Activated T-helper 2 cell treated with anti-CD3 and anti-CD28 coated beads, Interferon-gamma antibody, Interleukin-2, Interleukin-4, amounts not matched to agents 10 μg/mL and 5 μg/mL and 100 μg/mL, durations not matched to agents 14 hours and 24 hours and 36 hours (primary cell): ENCODE data around the gene STAB2. TPM values are rescaled to one million over a fixed set of nuclear protein-coding genes. Genes with fewer than 3 reads are reported as not detected.
"Not testable (repeated sequence)": the region's sequence is repeated elsewhere in the genome, so short reads cannot be mapped to it uniquely, and the experiment has no call there.

Experiments
- DNase-seq: peaks from one replicate; pipeline ENCODE4 v3.0.0; 2021; ENCODE audit warnings: low spot score
- H3K27ac Mint-ChIP-seq: one replicate; pipeline ENCODE4 v1.8.0; 2021; ENCODE audit warnings: mixed read lengths
- H3K27me3 Mint-ChIP-seq: one replicate; pipeline ENCODE4 v1.8.0; 2021; ENCODE audit warnings: low read depth, mixed read lengths
- H3K36me3 Mint-ChIP-seq: one replicate; pipeline ENCODE4 v1.8.0; 2021; ENCODE audit warnings: low read depth, mixed read lengths
- H3K4me1 Mint-ChIP-seq: one replicate; pipeline ENCODE4 v1.8.0; 2021; ENCODE audit warnings: low read depth, mixed read lengths
- H3K4me3 Mint-ChIP-seq: one replicate; pipeline ENCODE4 v1.8.0; 2021; ENCODE audit warnings: low read depth, mild to moderate bottlenecking, moderate library complexity, mixed read lengths
- H3K9me3 Mint-ChIP-seq: one replicate; pipeline ENCODE4 v1.8.0; 2021; ENCODE audit warnings: mixed read lengths
- intact Hi-C: fragments of 100-400 bp; cut with micrococcal nuclease; formaldehyde crosslinking; loops from one replicate; pipeline ENCODE4 v1.15.1; 2023
- total RNA-seq: library from RNA; stranded (reverse); gene quantifications from 2 replicates; pipeline ENCODE4 v1.2.3, GENCODE V29; 2022

STAB2 gene
- total RNA-seq, 1 donor from 2014 or later: not detected

DNA sequence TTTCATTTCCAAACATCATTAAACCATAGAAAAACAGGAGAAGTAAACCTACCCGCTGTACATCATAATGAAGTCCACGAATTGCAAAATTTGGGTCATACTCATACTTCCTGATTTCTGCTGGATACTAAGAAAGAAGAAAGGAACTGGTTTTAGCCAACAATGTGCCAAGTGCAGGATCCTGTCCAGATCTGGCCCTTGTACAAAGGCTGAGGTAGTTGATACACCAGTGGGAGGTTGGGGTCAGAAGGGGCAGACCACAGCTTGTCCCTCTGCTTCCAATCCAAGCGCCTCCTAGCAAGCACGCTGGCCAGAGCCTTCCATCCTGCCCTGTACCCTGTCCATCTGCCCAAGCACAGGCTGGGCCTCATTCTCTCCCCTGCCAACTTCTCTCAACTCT is 219.7 kb downstream of the STAB2 start:
- Mint-ChIP-seq H3K36me3 (no peaks in the 10 kb centered on the region), H3K9me3 (no peaks in the 10 kb centered on the region)
- intact Hi-C loops: no loop called here

DNA sequence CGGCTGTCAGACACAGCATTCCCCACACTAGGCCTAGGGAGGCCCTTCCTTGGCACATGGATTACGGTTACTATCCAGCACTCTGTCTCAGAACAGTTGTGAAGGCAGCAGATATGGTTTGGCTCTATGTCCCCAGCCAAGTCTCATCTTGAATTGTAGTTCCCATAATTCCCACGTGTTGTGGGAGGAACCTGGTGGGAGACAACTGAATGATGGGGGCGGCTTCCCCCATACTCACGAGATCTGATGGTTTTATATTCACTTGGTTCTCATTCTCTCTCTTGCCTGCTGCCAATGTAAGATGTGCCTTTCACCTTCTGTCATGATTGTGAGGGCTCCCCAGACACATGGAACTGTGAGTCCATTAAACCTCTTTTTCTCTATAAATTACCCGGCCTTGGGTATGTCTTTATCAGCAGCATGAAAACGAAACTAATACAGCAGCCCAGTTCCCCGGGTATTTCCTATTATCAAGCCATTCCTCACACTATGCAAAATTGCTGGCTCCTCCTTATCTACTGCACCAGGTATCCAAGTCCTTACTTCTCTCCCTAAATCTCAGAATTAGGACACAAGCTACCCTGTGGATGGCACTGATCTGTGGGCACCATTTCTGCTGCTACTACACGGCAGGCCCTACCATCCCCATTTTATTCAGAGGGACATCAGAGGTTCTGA is 220.6 kb downstream of the STAB2 start:
- no peaks in the 10 kb centered on the region for H3K36me3 Mint-ChIP-seq
- intact Hi-C loops: no loop called here
- no peak for DNase-seq

More for the DNA sequence above, 219.7 kb downstream of the STAB2 start:
- H3K4me1 Mint-ChIP-seq: peaks cover 6% of the 10 kb centered on the region
- no peak overlapping the region for H3K27ac Mint-ChIP-seq
- no peak overlapping the region for H3K4me3 Mint-ChIP-seq
- H3K27me3 Mint-ChIP-seq: no peaks in the 10 kb centered on the region
- DNase-seq: no peak

DNA sequence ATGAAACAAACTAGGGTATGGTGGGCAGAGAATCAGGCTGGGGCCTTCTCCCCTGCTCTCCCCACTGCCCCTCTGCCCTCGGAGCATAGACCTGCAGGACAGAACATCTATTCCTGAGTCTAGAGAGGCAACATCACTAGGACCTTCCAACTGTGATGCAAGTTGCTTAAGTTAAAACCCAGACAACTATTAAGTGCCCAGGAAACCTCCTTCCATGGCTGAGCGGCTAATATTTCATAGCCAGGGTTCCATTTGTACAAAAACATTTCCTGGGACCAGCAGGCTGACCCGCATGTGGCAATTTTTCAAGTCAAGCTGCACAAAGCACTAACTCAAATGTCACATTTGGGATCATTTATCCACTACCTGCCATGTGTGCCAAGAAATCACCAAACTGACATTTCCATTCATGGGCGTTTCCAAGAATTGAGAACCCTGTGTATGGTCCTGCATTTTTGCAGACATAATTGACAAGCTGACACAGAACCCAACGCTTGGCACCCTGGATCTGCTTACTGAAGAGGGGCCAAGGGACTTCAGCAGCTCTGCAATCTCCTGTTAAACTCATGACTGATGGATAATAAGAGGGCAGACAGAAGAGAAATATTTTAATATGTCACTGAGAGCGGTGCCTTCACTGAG is 221.3 kb downstream of the STAB2 start:
- Mint-ChIP-seq H3K27ac (no peak overlapping the region), H3K4me3 (no peak overlapping the region), H3K36me3 (no peaks in the 10 kb centered on the region), H3K4me1 (peaks cover 6% of the 10 kb centered on the region), H3K27me3 (no peaks in the 10 kb centered on the region), H3K9me3 (no peaks in the 10 kb centered on the region)
- no peak for DNase-seq
- intact Hi-C loops: no loop called here

More for the DNA sequence above, 220.6 kb downstream of the STAB2 start:
- Mint-ChIP-seq H3K4me1 (peaks cover 6% of the 10 kb centered on the region), H3K27me3 (no peaks in the 10 kb centered on the region), H3K4me3 (no peak overlapping the region), H3K27ac (no peak overlapping the region), H3K9me3 (no peaks in the 10 kb centered on the region)

DNA sequence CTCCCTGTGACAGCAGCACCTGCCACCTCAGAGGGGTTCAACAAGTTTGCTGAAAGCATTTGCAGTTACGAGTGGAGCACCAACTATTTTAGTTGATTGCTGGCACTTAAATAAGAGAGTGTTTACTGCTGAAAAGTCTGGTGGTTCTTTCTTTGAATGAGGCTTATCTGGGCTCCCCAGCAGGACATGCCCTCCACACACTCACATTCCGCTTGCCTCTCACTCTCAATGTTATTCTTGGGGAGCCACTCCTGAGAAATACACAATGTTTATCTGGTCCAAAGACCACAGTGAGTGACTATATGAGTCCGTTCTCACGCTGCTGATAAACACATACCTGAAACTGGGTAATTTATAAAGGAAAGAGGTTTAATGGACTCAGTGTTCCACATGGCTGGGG is 222.1 kb downstream of the STAB2 start:
- no peaks in the 10 kb centered on the region for H3K9me3 Mint-ChIP-seq
- H3K36me3 Mint-ChIP-seq: no peaks in the 10 kb centered on the region
- peaks cover 6% of the 10 kb centered on the region for H3K4me1 Mint-ChIP-seq
- no peak overlapping the region for H3K27ac Mint-ChIP-seq
- no peaks in the 10 kb centered on the region for H3K27me3 Mint-ChIP-seq
- DNase-seq: no peak
- H3K4me3 Mint-ChIP-seq: no peak overlapping the region
- intact Hi-C loops: no loop called here

DNA sequence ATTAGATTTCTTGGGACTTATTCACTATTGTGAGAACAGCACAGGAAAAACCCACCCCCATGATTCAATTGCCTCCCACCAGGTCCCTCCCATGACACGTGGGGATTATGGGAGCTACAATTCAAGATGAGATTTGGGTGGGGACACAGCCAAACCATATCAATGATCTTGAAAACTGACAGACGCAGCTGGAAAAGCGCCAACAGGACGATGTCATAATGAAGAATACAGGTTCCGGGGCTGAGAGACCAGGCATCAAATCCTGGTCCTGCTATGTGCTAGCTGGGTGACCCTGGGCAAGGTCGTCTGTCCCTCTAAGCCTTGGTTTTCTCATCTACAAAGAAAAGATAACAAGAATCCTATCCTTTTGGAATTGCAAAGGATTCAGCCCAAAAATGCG is 222.6 kb downstream of the STAB2 start:
- DNase-seq, H3K27me3 Mint-ChIP-seq, H3K4me3 Mint-ChIP-seq, H3K27ac Mint-ChIP-seq, H3K9me3 Mint-ChIP-seq, H3K4me1 Mint-ChIP-seq, intact Hi-C loops, H3K36me3 Mint-ChIP-seq: not testable (repeated sequence)

DNA sequence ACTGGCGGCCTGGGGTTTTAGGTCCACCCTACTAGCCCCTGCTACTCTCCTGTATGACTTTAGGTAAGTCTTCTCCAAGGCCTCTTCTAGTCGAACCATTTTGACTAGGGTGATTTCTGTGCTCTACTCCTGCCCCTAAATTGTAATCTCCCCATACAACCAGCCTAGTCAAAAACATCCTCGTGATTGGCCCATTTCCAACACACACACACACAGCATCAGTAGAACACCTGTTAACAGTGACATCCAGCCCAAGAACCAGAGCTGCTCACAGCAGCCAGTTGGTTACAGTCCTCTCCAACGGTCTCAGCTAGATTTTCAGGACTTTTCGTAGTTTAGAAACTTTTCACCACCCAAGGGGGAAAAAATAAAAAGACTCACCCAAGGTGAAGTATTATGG is 223.0 kb downstream of the STAB2 start:
- H3K36me3 Mint-ChIP-seq: no peaks in the 10 kb centered on the region
- intact Hi-C loops: no loop called here
- H3K27me3 Mint-ChIP-seq: no peaks in the 10 kb centered on the region
- no peaks in the 10 kb centered on the region for H3K9me3 Mint-ChIP-seq
- H3K4me3 Mint-ChIP-seq: no peak overlapping the region
- H3K4me1 Mint-ChIP-seq: peaks cover under 1% of the 10 kb centered on the region
- no peak for DNase-seq
- no peak overlapping the region for H3K27ac Mint-ChIP-seq

DNA sequence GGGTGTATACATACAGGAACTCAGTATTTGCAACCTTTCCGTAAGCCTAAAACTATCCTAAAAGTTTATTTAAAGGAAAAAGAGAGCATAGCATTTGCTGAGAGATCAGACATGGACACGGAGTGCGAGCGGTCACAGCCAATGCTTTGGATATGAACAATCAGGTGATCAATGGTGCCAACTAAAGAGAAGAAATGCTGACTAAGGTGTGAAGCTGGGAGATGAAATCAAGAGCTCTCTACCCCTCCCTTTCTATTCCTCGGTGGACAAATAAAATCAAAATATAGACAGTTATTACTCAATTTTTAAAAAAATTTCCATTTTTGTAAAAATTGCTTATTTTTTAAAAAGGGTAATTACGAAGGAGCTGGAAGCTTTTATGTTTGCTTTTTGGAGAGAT is 224.7 kb downstream of the STAB2 start:
- no peak for DNase-seq
- Mint-ChIP-seq H3K9me3 (no peaks in the 10 kb centered on the region), H3K27me3 (no peaks in the 10 kb centered on the region), H3K4me1 (no peaks in the 10 kb centered on the region), H3K36me3 (no peaks in the 10 kb centered on the region), H3K27ac (no peak overlapping the region), H3K4me3 (no peak overlapping the region)
- intact Hi-C loops: no loop called here

DNA sequence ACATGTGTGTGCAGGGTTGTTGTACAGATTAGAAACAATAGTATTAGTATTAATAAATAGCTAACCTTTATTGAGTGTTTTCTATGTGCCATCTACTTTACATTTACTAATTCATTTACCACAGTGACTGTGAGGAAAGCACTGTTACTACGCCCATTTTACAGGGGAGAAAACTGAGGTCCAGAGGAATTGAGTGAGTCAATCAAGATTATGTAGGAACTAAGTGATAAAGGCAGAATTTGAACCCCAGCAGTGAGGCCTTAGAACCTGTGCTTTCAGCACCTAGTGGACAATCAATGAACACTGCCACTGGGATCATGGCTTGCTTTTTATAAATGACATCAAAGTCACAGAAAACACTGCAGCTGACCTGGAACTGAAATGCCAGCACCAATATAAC is 225.7 kb downstream of the STAB2 start:
- Mint-ChIP-seq H3K36me3 (no peaks in the 10 kb centered on the region), H3K27ac (no peak overlapping the region), H3K27me3 (no peaks in the 10 kb centered on the region), H3K4me3 (no peak overlapping the region), H3K9me3 (no peaks in the 10 kb centered on the region), H3K4me1 (no peaks in the 10 kb centered on the region)
- intact Hi-C loops: no loop called here
- no peak for DNase-seq

DNA sequence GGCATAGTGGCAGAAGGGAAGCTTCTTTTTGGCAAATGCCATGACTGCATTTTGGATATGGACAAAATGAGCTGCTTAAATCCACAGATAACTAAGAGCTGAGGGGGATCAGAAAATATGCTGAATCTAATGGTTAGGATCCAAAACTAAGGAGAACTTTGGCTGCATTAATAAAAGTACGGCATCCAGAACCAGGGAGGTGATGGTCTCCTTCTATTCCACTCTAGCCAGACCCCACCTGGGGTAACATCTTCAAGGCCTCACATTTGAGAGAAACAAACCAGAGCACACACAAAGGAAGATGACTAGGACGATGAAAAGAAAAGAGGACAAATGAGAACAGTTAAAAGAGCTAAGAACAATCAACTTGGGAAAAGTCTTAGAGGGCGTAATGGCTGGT is 226.4 kb downstream of the STAB2 start:
- H3K36me3 Mint-ChIP-seq: no peaks in the 10 kb centered on the region
- intact Hi-C loops: no loop called here
- no peak overlapping the region for H3K27ac Mint-ChIP-seq
- no peak for DNase-seq
- H3K27me3 Mint-ChIP-seq: no peaks in the 10 kb centered on the region
- H3K4me1 Mint-ChIP-seq: no peaks in the 10 kb centered on the region
- no peak overlapping the region for H3K4me3 Mint-ChIP-seq
- H3K9me3 Mint-ChIP-seq: no peaks in the 10 kb centered on the region

DNA sequence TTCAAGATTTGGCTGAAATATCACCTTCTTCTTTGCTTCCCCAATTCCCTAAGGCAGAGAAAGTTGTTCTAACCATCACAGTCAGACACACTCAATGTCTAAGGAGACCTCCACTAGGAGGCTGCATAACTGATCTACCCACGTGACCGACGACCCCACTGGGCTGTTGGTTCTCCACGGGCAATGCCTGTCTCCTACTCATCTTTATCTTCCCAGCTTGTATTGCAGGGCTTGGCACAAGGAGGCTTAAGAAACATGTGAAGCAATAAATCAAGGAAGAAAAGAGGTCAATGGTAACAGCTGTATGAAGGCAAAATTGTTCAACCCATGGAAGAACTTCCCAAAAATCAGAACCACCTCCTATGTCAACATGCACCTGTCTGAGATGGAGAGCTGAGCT is 226.9 kb downstream of the STAB2 start:
- Mint-ChIP-seq H3K36me3 (no peaks in the 10 kb centered on the region), H3K27ac (no peak overlapping the region), H3K9me3 (no peaks in the 10 kb centered on the region), H3K4me1 (peaks cover under 1% of the 10 kb centered on the region), H3K4me3 (no peak overlapping the region), H3K27me3 (no peaks in the 10 kb centered on the region)
- no peak for DNase-seq
- intact Hi-C loops: no loop called here

DNA sequence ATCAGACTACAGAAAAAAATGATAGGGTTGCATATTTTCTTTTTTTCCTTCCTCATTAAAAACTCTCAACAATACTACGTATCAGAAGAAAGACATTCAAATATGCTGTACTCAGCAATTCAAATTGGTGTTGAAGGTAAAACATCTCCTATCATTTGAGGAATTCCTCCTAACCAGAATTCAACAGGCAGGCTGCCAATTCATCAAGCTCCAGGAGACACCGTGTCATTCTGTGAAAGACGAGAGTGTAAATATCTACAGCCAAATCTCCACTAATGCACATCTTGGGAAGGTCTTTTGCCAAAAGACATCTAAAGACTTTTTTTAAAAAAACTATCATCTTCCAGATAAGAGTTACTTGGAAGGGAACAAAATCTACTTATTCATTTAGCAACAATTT is 227.4 kb downstream of the STAB2 start:
- Mint-ChIP-seq H3K4me1 (peaks cover 3% of the 10 kb centered on the region), H3K27me3 (no peaks in the 10 kb centered on the region), H3K27ac (no peak overlapping the region), H3K4me3 (no peak overlapping the region), H3K9me3 (no peaks in the 10 kb centered on the region), H3K36me3 (no peaks in the 10 kb centered on the region)
- DNase-seq: no peak
- intact Hi-C loops: no loop called here
